Kidney glomerular epithelial cell (primary cell): ENCODE data around the gene MED16.

Source experiments
- DNase-seq: peaks from one replicate; lab custom pipeline; 2025; lab: John Stamatoyannopoulos, UW

Gene MED16, protein sequence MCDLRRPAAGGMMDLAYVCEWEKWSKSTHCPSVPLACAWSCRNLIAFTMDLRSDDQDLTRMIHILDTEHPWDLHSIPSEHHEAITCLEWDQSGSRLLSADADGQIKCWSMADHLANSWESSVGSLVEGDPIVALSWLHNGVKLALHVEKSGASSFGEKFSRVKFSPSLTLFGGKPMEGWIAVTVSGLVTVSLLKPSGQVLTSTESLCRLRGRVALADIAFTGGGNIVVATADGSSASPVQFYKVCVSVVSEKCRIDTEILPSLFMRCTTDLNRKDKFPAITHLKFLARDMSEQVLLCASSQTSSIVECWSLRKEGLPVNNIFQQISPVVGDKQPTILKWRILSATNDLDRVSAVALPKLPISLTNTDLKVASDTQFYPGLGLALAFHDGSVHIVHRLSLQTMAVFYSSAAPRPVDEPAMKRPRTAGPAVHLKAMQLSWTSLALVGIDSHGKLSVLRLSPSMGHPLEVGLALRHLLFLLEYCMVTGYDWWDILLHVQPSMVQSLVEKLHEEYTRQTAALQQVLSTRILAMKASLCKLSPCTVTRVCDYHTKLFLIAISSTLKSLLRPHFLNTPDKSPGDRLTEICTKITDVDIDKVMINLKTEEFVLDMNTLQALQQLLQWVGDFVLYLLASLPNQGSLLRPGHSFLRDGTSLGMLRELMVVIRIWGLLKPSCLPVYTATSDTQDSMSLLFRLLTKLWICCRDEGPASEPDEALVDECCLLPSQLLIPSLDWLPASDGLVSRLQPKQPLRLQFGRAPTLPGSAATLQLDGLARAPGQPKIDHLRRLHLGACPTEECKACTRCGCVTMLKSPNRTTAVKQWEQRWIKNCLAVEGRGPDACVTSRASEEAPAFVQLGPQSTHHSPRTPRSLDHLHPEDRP

DNA sequence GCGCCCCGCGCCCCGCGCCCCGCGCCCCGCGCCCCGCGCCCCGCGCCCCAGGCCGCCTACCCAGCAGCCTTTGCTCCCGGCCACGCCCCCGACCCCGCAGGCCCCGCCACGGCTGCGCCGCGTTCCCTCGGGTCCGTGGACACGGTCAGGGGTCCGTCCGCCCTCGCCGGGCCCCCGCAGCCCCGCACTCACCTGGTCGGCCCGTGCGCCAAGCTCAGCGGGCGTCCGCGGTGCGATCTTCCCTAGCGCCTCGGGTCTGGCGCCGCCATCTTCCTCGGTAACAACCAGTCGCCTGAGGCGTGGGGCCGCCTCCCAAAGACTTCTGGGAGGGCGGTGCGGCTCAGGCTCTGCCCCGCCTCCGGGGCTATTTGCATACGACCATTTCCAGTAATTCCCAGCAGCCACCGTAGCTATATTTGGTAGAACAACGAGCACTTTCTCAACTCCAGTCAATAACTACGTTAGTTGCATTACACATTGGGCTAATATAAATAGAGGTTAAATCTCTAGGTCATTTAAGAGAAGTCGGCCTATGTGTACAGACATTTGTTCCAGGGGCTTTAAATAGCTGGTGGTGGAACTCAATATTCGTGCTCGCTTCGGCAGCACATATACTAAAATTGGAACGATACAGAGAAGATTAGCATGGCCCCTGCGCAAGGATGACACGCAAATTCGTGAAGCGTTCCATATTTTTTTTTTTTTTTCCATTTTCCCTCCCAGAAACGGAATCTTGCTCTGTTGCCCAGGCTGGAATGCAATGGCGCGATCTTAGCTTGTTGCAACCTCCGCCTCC, at the start of gene MED16, which contains the start of gene RNU6-9:
Gene MED16 (minus strand): TSS at position 294 of the 796 bp plus-strand sequence. CDS start 2,056 bp downstream, outside the sequence.
Gene RNU6-9 (plus strand): TSS at position 591 of the 796 bp plus-strand sequence.
- DNase-seq: peak; percentile 85

DNA sequence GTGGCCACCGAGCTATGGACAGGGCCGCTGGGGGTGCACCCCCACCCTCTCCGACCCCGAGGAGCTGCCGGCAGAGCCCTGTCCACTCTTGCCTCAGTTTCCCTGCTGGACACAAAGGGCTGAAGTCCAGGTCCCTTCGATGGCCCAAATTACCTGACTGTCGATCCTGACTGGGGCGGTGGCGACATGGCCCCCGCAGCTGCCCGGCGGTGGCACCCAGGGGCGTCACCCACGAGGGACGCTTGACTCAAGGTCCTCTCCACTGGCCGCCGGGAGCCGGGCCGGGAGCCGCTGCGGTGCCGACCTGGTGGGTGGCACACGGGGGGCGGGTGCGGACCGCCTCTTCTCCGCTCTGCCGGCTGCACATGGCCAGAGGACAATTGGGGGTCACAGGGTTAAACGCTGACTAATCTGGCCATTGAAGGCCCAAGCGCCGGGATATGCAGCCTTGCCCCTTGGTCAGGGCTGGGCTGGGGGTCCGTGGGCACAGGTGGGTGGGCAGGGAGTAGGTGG, 49.2 kb upstream of the MED16 start:
- no peak for DNase-seq

DNA sequence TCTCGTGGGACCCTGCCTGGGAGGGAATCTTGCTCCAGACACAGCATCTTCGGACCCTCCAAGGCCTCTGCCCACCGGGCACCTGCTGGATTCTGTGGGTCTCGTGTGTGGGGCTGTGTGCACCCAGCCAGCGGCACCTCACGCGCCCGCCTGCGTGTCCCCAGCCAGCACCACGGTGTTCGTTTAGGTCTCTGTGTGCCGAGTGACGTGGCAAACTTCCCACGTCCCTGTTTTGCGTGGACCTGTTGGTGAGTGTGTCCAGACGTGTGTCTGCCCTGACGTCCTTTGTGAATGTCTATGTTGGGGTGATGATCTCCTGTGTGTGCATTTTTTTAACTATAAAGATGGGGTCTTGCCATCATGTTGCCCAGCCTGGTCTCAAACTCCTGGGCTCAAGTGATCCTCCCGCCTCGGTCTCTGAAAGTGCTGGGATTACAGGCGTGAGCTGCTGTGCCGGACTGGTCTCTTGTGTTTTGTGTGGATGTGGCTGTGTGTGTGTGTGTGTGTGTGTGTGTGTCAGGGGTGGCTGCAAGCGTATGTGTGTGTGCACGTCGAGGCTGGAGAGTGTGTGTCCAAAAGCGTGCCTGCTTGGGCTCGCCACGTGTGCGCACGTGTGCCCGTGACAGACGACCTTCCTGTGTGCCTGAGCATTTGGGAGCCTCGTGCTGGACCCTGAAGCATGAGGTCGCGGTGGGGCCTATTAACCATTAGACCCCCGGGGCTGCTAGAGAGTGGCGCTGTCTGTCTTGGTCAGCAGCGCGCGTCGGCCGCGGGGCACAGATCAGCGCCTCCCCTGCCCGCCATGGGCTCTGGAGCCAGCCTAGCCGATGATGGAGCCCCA, 48.5 kb upstream of the MED16 start:
- no peak for DNase-seq

DNA sequence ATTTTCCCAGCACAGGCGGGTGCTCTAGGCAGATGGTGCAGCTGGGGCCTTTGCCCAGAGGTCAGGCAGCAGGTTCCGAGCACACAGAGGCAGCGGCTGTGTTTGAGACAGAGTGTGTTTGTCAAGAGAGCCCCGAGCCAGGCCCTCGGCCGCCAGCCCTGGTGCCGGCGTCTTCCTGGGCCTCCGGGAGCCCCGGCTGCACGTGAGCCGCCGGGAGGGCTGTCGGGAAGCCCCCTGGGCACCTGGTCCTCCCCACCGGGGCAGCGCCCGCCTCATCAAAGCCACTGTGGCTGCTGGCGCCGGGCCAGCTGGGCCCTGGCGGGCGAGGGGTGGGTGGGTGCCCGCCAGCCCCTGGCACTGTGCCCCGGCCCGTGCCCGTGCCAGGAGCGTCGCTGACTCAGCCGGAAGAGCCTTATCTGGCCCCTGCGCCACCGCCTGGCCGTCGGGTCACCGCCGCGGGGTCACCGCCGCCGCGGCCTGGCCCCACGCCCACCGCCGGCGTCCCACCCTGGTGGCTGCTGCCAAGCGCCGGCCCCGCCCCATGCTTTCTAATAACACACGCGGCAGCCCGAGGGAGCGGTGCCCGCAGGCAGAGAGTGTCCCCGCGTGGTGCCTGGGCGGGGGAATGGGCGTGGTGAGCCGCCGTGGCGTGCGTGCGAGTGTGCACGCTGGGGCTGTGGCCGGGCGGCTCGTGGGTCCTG, 47.8 kb upstream of the MED16 start:
- DNase-seq: no peak

DNA sequence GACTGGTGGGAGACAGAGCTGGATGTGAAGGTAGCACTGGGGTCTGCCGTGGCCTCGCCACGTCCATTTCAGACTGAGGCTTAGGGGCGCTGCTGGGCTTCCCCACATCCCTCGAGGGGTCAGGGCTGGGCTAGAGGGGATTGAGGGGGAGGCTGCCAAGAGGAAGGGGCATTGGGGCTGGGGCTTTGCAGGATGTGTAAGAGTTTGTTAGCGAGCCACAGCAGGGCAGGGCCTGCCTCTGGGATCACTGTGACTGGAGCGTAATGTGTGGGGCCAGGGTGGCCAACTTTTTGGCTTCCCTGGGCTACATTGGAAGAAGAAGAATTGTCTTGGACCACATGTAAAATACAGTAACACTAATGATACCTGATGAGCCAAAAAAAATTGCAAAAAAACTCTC, 46.9 kb upstream of the MED16 start:
- DNase-seq: no peak

DNA sequence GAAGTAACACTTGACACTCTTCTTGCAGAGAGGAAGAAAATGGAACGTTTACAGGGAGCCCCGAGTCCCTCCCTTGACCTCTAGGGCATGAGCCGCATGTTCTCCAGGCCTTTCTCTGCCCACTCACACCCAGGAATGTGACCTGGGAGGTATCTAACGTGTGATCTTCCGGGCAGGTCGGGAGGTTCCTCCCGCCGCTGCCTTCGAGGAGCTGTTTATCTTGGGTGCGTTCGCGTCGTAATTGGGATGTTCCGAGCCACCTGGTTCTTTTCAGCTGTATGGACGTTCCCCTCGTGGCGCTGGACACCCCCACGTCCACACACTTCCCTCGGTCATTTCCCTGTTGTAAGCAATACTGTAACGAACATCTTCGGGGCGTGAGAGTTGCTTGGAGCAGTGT, 46.5 kb upstream of the MED16 start:
- DNase-seq: no peak

DNA sequence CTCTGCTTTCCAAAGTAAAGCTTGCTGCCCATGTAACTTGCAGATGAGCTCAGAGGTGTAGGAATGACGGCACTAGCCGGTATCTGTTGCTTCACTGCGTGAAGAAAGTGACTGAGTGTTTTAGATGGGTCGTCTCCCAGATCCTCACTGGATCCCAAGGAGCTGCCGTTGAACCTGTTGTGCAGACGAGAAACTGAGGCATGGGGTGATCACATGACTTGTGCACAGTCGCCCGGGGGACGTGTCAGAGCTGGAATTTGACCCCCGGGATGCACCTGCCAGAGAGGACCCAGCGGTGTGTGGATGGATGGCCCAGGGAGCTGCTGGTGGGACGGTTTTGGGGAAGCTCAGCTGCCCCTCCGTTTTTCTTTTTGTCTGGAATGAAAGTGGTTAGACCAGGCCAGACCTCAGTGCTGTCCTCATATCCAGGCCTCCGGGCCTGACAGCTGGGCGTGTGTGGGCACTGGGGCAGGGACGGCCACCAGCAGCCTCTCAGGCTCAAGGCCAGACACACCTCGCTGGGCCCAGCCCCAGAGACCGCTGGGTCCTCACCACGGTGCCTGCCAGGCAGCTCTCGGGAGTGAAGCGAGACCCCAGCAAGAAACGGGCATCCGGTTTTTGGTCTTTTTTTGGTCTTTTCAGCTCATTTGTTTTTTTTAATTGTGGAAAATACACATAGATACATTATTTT, 45.4 kb upstream of the MED16 start:
- no peak for DNase-seq

DNA sequence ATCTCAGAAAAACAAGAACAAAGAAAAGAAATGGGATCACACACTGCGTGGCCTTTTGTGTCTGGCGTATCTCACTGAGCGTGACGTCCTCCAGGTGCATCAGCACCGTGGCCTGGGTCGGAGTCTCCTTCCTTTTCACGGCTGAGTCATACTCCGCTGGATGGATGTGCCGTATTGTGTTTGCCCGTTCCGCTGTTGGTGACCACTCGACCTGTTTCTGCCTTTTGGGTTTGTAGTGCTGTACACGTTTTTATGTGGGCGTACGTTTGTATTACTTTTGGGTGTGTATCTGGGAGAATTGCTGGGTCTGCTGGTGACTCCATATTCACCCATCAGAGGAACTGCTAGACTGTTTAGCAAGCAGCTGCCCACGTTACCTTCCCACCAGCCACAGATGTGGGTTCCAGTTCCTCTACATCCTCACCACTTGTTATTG, 44.3 kb upstream of the MED16 start:
- no peak for DNase-seq

DNA sequence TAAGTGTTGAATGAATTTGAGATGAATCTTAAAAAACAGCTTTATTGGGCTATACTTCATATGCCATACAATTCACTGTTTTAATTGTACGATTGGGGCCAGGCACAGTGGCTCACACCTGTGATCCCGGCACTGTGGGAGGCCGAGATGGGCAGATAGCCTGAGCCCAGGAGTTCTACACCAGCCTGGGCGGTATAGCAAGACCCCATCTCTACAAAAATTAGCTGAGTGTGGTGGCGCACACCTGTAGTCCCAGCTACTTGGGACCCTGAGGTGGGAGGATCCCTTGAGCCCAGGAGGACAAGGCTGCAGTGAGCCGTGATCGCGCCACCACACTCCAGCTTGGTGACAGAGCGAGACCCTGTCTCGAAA, 43.2 kb upstream of the MED16 start:
- DNase-seq: no peak

DNA sequence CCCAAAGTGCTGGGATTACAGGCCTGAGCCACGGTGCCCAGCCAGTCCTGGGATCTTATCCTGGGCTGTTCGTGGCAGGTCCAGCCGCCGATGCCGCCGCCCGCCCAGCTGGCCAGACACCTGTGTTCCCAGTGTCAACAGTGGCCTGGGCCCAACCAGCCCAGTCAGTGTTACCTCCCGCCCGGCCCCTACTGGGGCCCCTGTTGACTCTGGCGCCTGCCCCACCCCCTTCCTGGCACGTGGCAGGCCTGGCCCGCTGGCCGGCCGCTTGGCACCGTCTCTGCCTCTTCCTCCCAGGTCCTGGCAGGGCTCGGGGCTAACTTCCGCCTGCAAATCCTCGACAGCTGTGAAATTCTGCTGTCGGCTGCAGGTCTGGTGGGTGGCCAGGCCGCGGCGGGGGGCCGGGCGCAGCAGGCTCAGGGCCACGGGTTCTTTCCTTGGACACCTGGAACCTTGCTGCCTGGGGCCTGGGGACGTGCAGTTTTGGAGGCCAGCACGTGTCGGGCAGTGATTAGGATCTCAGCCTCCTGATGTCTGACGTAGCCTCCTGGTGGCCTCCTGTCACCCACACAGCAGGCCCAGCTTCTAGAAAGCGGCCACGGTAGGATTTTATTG, 42.0 kb upstream of the MED16 start:
- no peak for DNase-seq

DNA sequence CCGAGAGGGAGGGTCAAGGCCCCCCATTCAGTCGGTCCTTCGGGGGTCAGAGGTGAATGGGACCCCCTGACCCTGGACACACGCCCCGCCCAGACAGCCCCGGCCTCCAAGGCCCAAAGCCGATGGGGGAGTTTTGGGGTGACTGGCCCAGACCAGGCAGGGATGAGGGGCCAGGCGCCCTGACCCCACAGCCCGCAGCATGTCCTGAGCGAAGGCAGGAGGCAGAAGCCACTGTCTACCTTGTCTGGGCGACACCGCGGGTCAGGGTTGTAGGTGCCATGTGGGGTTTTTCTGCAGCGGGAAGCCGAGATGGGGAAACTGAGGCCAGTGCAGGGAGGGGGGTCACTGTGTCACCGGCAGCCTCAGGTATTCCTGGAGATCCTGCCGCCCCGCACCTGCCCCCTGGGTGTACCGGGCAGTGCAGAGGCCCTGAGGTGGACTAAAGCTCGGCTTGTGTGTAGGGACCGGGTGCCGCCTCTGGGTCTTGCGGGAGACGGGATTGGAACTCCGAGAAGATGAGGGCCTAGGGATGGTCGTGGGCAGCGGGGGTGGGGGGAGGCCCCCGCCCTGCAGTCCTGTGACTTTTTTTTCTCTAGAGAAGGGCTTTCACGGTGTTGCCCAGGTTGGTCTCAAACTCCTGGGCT, 41.3 kb upstream of the MED16 start:
- no peak for DNase-seq

DNA sequence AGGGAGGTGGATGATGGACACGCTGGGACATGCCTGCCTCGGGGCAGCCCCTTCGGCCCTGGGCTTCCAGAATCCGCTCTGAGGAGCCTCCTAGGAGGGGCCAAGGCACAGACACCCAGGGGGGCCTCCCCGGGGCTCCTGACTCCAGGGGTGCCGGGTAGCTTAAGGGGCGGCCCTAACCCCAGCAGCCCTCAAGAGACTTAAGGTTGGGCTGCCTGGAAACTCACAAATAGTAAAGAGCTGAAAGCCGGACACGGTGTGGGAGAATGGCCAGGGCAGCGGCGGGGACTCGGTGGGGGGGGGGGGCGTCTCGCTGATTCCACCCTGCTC, 40.5 kb upstream of the MED16 start:
- DNase-seq: no peak

DNA sequence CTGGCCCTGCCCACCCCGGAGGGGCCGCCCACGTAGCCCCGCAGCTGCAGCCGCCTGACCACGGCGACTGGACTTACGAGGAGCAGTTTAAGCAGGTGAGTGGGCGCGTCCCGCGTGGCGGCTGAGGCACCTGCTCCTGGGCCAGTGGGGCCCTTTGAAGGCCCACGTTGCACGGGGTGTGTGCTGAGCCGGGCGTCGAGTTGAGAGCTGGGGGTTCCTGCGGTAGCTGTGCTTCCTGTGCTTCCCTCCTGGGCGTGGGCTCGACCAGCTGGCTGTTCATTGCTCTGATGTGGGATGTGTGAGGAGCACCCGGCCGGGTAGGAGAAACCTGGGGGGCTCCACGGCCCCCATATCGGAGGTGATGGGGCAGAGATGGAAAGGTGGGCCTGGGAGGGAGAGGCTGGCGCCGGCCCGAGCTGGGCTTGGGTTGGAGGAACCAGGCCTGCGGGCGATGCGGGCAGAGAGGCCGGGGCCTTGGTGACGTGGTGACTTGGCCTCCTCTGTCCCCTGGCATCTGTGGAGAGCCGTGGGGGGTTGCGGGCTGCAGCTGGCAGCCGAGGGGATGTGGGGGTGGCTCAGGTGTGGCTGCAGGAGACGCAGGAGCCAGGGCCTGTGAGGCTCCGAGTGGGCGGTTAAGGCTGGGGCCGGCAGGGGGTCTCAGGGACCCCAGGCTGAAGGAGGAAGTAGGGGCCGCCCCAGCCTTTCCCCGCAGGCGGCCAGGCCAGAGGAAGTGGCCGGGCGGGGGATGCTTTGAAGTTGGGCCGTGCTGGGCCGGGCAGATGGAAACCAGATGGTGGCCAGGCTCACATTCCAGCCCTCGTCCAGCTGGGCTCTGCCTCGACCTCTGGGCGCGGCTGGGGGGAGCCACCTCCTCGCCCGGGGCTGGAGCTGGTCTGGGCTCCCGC, 39.9 kb upstream of the MED16 start:
- no peak for DNase-seq

DNA sequence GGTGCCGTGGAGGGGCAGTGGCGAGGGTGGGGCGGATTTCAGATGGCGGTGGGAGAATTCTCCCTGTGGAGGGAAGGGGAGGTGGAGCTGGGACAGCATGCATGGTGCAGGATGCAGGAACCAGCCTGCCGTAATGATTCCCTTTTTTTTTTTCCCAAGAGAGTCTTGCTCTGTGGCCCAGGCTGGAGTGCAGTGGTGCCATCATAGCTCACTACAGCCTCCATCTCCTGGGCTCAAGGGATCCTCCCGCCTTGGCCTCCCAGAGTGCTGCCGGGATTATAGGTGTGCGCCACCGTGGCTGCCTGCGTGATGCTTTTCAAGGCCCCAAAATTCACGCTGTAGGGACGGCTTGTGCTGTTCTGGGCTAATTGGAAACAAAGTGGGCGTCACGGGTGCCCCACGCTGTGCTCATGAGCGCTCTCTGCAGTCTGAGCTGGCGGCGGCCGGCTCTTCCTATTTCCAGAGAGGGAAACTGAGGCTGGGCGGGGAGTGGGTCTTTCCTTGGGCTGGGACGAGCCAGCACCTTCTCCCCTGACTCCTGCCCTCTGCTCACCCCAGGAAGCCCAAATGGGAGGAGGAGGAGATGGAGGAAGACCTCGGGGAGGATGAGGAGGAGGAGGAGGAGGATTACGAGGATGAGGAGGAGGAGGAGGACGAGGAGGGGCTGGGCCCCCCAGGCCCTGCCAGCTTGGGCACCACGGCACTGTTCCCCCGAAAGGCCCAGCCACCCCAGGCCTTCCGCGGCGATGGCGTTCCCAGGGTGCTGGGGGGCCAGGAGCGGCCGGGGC, 39.1 kb upstream of the MED16 start:
- DNase-seq: no peak

DNA sequence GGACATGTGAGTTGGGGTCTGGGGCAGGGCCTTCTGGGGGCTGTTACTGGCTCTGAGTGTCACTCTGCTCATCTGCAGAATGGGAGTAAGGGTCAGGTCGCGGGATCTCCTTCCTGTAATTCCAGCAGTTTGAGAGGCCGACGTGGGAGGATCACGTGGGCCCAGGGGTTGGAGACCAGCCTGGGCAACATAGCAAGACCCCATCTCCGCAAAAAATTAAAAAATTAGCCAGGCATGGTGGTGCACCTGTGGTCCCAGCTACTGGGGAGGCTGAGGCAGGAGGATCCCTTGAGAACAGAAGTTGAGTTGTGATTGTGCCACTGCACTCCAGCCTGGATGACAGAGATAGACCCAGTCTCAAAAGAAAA, 36.9 kb upstream of the MED16 start:
- no peak for DNase-seq

DNA sequence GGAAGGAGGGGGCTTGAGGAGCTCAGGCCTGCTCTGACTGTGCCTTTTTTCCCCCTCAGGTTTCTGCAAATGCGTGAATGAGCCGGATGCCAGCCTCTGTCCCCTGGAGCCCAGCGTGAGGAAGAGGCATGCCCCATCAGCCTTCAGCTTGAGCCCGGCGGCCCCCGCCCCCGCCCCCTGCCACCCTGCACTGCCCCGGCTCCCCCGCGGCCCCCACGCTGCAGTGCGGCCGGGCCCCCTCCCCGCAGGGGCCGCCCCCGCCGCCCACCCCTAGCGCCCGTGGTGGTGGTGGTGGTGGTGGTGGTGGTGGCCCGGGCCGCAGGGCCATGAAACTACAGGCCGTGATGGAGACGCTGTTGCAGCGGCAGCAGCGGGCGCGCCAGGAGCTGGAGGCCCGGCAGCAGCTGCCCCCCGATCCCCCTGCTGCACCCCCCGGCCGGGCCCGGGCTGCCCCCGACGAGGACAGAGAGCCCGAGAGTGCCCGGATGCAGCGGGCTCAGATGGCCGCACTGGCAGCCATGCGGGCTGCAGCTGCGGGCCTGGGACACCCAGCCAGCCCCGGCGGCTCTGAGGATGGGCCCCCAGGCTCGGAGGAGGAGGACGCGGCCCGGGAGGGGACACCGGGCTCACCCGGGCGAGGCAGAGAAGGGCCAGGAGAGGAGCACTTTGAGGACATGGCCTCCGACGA, 36.4 kb upstream of the MED16 start:
- DNase-seq: no peak
